Peyer's patch (tissue), 4 donors: Measurements from ENCODE around the gene NRROS. TPM values are rescaled to one million over a fixed set of nuclear protein-coding genes. Genes with fewer than 3 reads are reported as not detected.
"Not testable (repeated sequence)": the region's sequence is repeated elsewhere in the genome, so short reads cannot be mapped to it uniquely, and the experiment has no call there.

Source experiments
- DNase-seq, 3 donors: peaks; one replicate each; pipeline ENCODE4 v3.0.0-alpha.2; 2017 to 2019
- H3K27ac ChIP-seq, 4 donors: fragments of 200-600 bp; sonication (generic); one replicate each; pipeline ENCODE4 v1.5.1; 2016 to 2019
- H3K27me3 ChIP-seq, 2 donors: fragments of 200-600 bp; sonication (generic); one replicate each; pipeline ENCODE4 v1.5.1; 2019
- H3K36me3 ChIP-seq, 3 donors: fragments of 200-600 bp; sonication (generic); one replicate each; pipeline ENCODE4 v1.5.1; 2016 to 2019
- H3K4me1 ChIP-seq, 4 donors: fragments of 200-600 bp; sonication (generic); one replicate each; pipeline ENCODE4 v1.5.1; 2016 to 2019
- H3K4me3 ChIP-seq, 4 donors: fragments of 200-600 bp; sonication (generic); 1 replicate in 3 of 4; 2 replicates in 1 of 4; pipeline ENCODE4 v1.5.1; 2016 to 2019; ENCODE audit warnings: mild to moderate bottlenecking in 1 of 4
- H3K9me3 ChIP-seq, 4 donors: fragments of 200-600 bp; sonication (generic); one replicate each; pipeline ENCODE4 v1.5.1; 2016 to 2019; ENCODE audit warnings: mild to moderate bottlenecking in 1 of 4
- CTCF ChIP-seq, 6 experiments: fragments of 450-650 bp in 4 of 6; fragments of 200-600 bp in 2 of 6; sonication (generic) in 1 of 6; IDR thresholded peaks; one replicate each; pipeline ENCODE4 v1.5.1; 2017 to 2019; ENCODE audit warnings: antibody characterized with exemption in 6 of 6, mild to moderate bottlenecking in 3 of 6, moderate library complexity in 1 of 6
- POLR2A ChIP-seq, 2 donors: fragments of 450-650 bp; IDR thresholded peaks; one replicate each; pipeline ENCODE4 v1.5.1; 2017; ENCODE audit warnings: antibody characterized with exemption in 2 of 2, mild to moderate bottlenecking in 2 of 2, moderate library complexity in 2 of 2
- total RNA-seq, 4 donors: library from RNA; depleted of rRNA; stranded (reverse); fragments of >200 nt; gene quantifications; one replicate each; pipeline ENCODE4 v1.1.0, GENCODE V29; 2016

NRROS gene
- total RNA-seq, 4 donors from 2014 or later: 0.70 to 10.7 (median 2.8) TPM

- H3K27me3 ChIP-seq: no peaks in the 10 kb centered on the region
- DNase-seq: no peak
- peaks cover 0 to 19% (median 2%) of the 10 kb centered on the region in 4 donors for H3K4me1 ChIP-seq
- peak overlapping the region in 1 of 4 donors; percentile 4 for H3K4me3 ChIP-seq
- peak overlapping the region in 3 of 4 donors; percentile 15 to 93 (median 93) for H3K27ac ChIP-seq
- no peaks in the 10 kb centered on the region for H3K36me3 ChIP-seq
- TF ChIP-seq POLR2A (IDR thresholded peaks at IDR 0.05): no peak
- H3K9me3 ChIP-seq: no peaks in the 10 kb centered on the region
Measured at GRCh38 chr3:196633555-196634151, 5.8 kb upstream of the NRROS start.

GRCh38 chr3:196634224-196634623 is 5.3 kb upstream of the NRROS start:
- TF ChIP-seq POLR2A (IDR thresholded peaks at IDR 0.05) (no peak), CTCF (IDR thresholded peaks at IDR 0.05) (no peak)
- Histone ChIP-seq H3K27me3 (no peaks in the 10 kb centered on the region), H3K36me3 (no peaks in the 10 kb centered on the region), H3K4me3 (peak overlapping the region in 1 of 4 donors; percentile 4), H3K4me1 (peaks cover 0 to 24% (median 3%) of the 10 kb centered on the region in 4 donors), H3K9me3 (no peaks in the 10 kb centered on the region), H3K27ac (peak overlapping the region in 2 of 4 donors; percentile 15 to 93)
- DNase-seq: peak in 2 of 3 donors; percentile 52 to 61

- TF ChIP-seq POLR2A (IDR thresholded peaks at IDR 0.05): no peak
- TF ChIP-seq CTCF (IDR thresholded peaks at IDR 0.05): no peak
- Histone ChIP-seq H3K9me3 (no peaks in the 10 kb centered on the region), H3K27me3 (no peaks in the 10 kb centered on the region), H3K27ac (no peak overlapping the region), H3K4me1 (peaks cover 0 to 30% (median 4%) of the 10 kb centered on the region in 4 donors), H3K4me3 (no peak overlapping the region), H3K36me3 (no peaks in the 10 kb centered on the region)
- no peak for DNase-seq
Measured at GRCh38 chr3:196634829-196635228, 4.7 kb upstream of the NRROS start.

GRCh38 chr3:196636369-196637349 is 2.8 kb upstream of the NRROS start:
- no peaks in the 10 kb centered on the region for H3K9me3 ChIP-seq
- H3K4me3 ChIP-seq: peak overlapping the region in 1 of 4 donors; percentile 16
- peaks cover 0 to 29% (median 4%) of the 10 kb centered on the region in 4 donors for H3K4me1 ChIP-seq
- no peaks in the 10 kb centered on the region for H3K27me3 ChIP-seq
- peak overlapping the region in 1 of 4 donors; percentile 40 for H3K27ac ChIP-seq
- no peaks in the 10 kb centered on the region for H3K36me3 ChIP-seq
- TF ChIP-seq POLR2A (IDR thresholded peaks at IDR 0.05): no peak
- no peak for TF ChIP-seq CTCF (IDR thresholded peaks at IDR 0.05)
- peak in 2 of 3 donors; percentile 65 to 68 for DNase-seq

- not testable (repeated sequence) for DNase-seq, H3K27me3 ChIP-seq, H3K9me3 ChIP-seq, H3K4me3 ChIP-seq, H3K27ac ChIP-seq, H3K36me3 ChIP-seq
- H3K4me1 ChIP-seq: peaks cover 0 to 23% (median 4%) of the 10 kb centered on the region in 4 donors
Measured at GRCh38 chr3:196637941-196638340, 1.6 kb upstream of the NRROS start.

- Histone ChIP-seq H3K36me3 (no peaks in the 10 kb centered on the region), H3K27ac (peak overlapping the region; percentile 59 to 96 (median 74)), H3K27me3 (no peaks in the 10 kb centered on the region), H3K4me3 (peak overlapping the region; percentile 40 to 68 (median 53)), H3K9me3 (no peaks in the 10 kb centered on the region), H3K4me1 (peaks cover 0 to 13% (median 7%) of the 10 kb centered on the region in 4 donors)
- TF ChIP-seq CTCF (IDR thresholded peaks at IDR 0.05) (no peak), POLR2A (IDR thresholded peaks at IDR 0.05) (no peak)
- DNase-seq: no peak
Measured at GRCh38 chr3:196638861-196639482, 522 bp upstream of the NRROS start.
